GM13976 (cell line): ENCODE results near the gene RHOD.
A peak's percentile ranks its signal among the peaks of the same experiment; 100 is the strongest.

Experiments used
- DNase-seq: peaks from one replicate; pipeline ENCODE4 v3.0.0; 2012; ENCODE audit warnings: low spot score
- CTCF ChIP-seq: IDR thresholded peaks from 2 replicates; pipeline ENCODE4 v1.5.1; 2012; ENCODE audit warnings: borderline replicate concordance, mild to moderate bottlenecking; ENCODE audit not compliant: insufficient read depth; ENCODE audit errors: extremely low read depth, missing control alignments, control extremely low read depth
- in situ Hi-C: fragments of 300-500 bp; cut with MboI; formaldehyde crosslinking; loops from one replicate; pipeline ENCODE4 v1.12.0; 2022; ENCODE audit warnings: low sequenced_read_pairs, mixed read lengths, inconsistent platforms; ENCODE audit not compliant: unreplicated experiment

Gene RHOD

GRCh38 chr11:67051945-67052488, 4.6 kb upstream of the RHOD start:
- DNase-seq, result no peak
- in situ Hi-C loops, result no loop called here

GRCh38 chr11:67052891-67053290, 3.8 kb upstream of the RHOD start:
- in situ Hi-C loops, result no loop called here
- TF ChIP-seq CTCF, result no peak
- DNase-seq, result no peak

More at GRCh38 chr11:67051945-67052488, 4.6 kb upstream of the RHOD start:
- no peak for TF ChIP-seq CTCF

GRCh38 chr11:67053896-67054329, 2.7 kb upstream of the RHOD start:
- DNase-seq, result peak; percentile 86
- in situ Hi-C loops, result no loop called here
- TF ChIP-seq CTCF, result peak; percentile 86

- no peak for TF ChIP-seq CTCF
- in situ Hi-C loops, result no loop called here
- DNase-seq, result no peak
Observed at GRCh38 chr11:67054346-67054835, 2.3 kb upstream of the RHOD start.

- no peak for TF ChIP-seq CTCF
- in situ Hi-C loops, result no loop called here
- peak; percentile 64 for DNase-seq
Observed at GRCh38 chr11:67054836-67055523, 1.7 kb upstream of the RHOD start.

GRCh38 chr11:67055812-67056211, 835 bp upstream of the RHOD start:
- DNase-seq, result no peak
- in situ Hi-C loops, result no loop called here
- TF ChIP-seq CTCF, result no peak
